ENCODE results near the gene RNF130.

RNF130 gene, protein sequence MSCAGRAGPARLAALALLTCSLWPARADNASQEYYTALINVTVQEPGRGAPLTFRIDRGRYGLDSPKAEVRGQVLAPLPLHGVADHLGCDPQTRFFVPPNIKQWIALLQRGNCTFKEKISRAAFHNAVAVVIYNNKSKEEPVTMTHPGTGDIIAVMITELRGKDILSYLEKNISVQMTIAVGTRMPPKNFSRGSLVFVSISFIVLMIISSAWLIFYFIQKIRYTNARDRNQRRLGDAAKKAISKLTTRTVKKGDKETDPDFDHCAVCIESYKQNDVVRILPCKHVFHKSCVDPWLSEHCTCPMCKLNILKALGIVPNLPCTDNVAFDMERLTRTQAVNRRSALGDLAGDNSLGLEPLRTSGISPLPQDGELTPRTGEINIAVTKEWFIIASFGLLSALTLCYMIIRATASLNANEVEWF

DNA sequence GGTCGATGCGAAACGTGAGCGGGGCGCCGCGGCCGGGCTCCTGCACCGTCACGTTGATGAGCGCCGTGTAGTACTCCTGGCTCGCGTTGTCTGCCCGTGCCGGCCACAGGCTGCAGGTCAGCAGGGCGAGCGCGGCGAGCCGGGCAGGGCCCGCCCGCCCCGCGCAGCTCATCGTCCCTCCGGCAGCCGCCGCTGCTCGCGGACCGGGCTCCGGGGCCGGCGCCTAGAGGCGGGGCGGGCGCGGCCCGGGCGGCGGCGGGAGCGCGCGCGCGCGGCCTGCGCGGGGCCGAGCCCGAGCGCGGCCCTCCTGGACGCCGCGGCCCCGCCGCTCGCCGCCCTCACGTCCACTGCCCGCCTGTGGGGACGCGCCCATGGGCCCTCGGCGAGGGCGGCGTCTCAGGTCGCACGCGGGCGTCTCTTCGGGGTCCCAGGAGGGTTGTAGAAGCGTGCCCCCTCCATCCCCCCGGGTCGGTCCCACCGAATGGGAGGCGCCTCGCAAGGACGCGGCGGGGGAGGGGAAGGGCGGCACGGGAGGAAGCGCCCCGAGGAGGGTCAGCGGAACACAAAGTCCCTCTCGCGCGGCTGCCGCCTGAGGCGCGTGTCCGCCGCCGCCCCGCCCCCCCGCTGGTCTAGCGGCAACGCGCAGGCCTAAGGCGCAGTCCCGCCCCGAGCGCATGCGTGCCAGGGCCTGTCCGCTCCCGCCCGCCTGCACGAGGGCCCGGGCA is at the start of gene RNF130:
TSS of gene RNF130 (minus strand) at position 229 of the 725 bp plus-strand sequence. CDS start at position 172, 57 bp downstream.
- peak; percentile 96 for DNase-seq

DNA sequence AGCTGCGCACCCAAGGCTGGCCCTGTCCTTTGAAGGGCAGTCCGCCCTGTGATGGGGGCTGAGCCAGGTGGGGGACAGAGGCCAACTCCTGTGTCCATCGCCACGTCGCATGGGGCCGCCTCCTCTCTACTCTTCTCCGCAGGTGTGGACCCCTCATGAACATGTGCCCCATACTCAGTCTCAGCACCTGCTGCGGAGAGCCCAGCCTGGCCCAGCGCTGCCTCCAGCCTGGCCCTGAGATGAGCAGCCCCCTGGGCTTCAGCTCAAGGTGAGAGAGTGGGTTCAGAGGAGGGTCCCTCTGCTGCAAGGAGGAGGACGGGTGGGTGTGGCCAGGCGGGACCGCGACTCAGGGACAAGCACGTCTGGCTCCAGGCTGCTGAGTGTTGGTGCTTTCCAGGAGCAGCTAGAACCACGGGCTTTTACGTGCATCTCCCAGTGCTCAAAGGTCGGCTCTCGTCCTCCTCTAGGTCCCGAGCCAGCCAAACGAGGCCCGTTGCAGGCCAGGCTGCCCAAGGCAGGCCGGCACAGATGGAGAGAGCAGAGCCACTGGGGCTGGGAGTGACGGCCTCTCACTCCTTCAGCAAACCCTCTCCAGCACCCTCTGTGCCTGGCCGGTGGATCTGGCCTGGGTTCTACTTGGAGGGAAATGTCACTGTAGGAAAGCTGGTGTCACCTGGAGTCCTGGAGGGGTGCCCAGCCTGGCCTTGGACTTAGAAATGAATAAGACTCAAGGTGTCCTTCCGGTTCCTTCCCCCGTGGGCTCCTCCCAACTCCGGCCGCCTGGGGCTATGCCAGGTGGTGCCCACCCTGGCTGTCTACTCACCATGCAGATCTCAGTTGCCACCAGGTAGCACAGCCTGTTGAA is 48.9 kb upstream of the RNF130 start:
- DNase-seq, result peak; percentile 19

DNA sequence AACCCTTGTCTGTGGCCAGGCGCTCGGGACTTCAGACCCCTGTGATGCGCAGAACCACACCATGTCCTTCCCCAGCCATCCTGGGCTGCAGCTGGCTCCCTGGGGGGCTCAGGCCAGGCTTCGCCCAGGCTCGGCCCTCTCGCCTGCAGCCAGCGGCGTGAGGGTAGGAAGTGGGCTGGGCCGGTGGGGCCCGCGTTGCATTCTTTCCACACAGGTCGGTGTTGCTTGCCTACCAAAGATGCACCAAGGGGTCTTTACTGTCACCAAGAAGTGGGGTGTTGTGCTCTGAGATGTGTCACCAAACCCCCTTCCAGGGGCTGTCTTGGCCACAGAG is 48.3 kb upstream of the RNF130 start:
- DNase-seq, result no peak

DNA sequence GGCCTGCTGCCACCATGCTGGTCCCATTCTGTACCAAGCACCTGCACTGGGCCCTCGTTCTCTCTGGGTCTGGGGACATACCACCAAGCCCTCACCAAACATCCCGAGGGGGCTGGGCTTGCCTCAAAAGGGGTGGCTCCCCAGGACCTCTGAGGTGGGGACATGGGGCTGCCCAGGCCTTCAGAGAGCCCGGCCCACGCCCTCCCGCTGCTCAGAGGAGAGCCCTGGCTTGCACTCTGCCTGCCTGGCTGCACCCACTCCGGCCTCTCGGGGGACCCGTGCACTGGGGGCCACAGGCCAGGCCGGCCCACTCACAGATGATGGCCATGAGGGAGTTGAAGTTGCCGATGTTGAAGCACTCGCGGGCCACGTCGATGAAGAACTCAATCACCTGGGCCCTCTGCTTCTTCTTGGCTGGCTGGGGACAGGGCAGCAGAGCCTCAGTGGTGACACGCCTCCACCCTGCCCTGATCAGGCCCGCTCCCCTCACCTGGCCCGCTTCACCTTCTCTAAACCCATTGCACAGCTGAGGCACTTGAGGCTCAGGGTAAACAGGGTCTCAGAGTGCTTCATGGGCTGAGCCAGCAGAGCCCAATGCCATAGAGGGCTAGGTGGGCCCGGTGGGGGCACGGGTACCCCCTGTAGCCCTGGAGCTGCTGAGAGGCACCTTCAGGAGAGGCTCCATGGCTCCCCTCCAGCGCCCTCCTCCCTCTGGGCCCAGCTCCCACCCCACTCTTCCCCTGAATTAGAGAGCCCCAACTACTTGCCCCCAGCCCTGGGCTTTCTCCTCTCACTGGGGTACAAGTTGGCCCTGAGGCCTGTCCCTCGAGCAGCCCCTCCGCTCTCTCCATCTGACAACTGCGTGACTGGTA is 47.7 kb upstream of the RNF130 start:
- DNase-seq, result no peak

DNA sequence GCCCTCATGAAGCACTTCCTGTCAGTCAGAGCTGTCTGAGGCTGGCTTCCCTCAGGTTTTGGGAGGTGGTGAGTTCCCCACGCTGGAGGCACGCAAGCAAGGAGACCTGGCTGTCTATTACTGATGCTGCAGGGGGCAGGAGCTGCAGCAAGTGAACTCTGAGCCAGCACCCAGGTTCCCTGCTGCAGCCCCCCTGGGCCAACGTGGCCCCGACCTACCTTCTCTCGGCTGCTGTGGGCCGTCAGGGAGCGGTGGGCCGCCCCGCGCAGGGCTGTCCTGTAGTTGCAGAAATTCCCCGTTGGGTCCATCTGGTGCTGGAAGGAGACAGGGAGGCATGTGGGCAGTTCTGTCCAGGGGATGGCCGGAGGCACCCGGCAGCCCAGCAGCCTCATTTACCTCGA is 46.8 kb upstream of the RNF130 start:
- DNase-seq, result no peak

DNA sequence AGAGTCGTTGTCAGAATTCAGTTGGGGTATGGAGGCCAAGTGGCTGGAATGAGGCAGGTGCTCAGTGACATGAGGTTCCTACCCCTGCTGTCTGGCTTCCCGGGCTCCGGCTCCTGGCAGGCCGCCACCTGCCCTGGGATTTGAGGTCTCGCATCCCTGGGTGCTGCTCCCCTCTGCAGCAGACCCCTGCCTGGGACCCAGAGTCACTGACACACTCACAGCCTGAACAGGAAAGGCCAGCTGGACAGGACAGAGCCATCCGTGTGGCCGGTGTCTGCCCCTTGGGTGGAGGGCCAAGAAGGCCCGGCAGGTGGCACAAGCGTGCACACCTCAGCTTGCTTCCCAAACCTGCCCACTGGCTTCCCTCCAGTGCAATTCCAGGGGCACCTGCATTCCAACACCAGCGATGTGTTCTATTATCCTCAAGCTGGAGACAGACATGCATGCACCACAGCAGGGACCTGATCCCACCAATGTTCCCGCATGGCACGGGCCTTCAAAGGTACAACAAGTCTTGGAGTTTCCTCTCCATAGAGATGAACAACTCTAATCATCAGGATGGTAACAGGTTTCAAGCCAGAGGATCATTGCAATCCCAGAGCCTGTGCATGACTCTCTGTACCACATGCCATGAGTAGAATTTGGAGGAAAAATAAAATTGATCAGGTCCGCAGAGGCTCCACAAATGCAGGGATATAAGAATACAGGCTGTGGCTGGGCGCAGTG is 45.6 kb upstream of the RNF130 start:
- peak; percentile 34 for DNase-seq

DNA sequence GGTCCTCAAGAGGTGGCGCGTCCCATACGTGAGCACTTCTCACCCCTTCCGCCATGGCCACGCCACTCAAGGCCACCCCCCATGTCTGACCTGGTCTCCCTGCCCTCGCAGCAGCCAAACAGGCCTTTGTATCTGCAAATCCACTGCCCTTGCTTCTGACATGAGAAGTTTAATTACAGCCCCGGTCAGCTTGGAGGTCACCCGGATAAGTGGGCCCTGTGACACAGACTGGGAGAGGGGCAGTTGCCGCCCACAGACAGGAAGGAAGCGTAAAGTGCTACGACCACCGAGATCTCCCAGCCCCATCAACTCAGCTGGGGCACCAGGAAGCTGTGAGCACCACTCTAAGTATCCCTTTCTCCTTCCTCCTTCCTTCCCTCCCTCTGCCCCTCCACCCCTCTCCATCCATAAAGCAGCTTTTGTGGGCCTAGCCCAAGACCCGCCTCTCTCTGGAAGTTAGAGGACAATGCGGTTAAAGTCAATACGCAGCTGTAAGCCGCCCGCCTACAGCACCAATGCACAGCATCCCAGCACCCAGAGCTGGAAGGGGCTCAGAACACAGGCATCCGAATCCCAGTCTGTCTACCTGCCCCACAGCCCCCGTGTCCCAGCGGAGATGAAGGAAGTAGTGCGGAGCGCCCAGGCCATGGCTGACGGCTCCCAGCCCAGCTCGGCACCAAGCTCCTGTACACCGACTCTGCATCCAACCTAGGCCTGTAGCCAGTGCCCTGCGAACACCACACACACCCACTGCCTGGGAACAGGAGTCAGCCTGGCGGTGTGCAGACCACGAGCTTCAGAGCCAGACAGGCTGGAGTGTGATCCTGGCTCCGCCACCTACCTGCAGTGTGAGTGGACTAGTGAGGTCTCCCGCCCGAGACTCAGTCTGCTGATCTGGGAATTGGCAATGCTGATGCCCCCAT is 44.8 kb upstream of the RNF130 start:
- no peak for DNase-seq

DNA sequence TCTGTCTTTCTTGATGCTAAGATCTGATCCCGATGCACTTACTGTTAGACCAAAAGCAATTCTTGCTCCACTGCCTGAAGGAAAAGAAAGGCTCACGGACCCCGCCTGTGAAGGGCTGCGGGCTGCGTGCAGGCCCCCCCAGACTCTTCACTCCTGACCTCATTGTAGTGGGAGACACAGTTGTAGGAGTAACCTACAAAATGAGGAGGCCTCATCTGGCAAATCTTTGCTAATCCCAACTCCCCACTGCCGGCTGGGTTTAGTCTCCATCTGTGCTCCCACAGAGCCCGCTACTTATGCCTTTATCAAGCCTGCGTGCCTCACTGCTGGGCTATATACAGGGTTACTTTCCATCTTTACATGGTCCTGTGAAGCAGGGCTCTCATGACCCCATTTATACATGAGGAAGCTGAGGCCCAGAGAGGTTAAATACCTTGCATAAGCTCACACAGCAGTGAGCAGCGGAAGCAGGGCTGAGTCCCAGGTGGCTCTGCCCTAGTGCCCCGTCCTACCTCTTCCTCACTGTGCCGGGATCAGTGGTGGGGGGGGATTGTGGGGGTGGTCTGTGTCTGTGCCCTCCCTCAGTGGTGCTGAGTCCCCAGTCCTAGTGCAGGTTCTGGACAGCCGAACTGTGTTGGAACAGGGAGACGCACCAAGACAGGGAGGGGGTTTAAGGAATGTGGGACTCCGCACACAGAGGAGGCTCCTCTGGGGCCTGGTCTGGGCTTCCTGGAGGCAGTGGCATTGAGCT is 43.9 kb upstream of the RNF130 start:
- no peak for DNase-seq

DNA sequence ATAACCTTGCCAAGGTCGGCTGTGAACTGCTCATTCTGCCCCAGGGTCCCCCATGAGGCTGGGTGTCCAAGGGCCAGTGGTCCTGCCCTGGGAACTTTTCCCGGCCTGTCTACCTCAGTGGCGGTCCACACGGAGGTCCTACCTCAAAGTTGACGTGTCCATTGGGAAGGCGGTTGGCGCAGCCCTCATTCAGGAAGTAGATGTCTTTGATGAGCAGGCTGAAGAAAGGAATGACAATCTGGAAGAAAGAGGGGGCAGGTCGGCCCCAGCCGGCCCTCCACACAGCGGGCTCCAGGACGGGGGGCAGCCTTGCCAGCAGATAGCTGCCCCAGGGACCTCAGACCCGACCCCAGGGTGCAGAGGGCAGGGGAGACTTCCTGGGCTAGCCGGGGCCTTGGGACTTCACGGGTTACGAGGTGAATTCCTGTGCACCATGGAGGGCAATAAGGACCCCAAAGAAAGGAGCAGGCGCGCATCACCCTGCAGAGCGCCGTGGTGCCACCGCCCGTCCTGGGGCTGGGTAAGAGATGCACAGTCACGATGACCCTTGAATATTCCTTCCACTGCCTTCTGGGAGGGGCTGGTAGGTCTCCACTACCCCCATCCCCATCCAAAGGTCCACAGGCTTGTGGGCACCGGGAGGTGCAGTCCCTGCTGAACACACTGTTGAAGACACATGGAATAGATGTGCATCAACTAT is 42.9 kb upstream of the RNF130 start:
- no peak for DNase-seq

DNA sequence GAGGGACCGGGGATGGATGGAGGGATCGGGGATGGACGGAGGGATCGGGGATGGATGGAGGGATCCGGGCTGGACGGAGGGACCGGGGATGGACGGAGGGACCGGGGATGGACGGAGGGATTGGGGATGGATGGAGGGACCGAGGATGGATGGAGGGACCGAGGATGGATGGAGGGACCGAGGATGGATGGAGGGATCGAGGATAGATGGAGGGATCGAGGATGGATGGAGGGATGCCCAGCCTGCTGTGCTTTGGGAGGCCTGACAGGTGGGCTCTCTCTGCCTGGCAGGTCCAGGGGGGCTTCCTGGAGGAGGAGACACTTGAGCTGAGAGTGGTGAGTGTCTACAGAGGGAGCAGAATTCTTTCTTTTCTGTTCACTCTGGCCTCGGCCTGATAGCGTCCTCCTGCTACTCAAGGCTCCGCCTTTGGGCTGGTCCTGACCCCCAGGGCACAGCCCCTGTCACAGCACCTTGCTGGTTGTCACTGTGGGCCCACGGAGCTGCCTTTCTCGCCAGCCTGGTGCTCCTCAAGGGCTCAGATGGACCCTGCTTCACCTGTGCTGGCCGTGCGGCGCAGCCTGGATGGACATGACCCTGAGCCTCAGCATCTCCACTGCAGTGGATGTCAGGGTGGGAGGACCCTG is 42.2 kb upstream of the RNF130 start:
- no peak for DNase-seq

DNA sequence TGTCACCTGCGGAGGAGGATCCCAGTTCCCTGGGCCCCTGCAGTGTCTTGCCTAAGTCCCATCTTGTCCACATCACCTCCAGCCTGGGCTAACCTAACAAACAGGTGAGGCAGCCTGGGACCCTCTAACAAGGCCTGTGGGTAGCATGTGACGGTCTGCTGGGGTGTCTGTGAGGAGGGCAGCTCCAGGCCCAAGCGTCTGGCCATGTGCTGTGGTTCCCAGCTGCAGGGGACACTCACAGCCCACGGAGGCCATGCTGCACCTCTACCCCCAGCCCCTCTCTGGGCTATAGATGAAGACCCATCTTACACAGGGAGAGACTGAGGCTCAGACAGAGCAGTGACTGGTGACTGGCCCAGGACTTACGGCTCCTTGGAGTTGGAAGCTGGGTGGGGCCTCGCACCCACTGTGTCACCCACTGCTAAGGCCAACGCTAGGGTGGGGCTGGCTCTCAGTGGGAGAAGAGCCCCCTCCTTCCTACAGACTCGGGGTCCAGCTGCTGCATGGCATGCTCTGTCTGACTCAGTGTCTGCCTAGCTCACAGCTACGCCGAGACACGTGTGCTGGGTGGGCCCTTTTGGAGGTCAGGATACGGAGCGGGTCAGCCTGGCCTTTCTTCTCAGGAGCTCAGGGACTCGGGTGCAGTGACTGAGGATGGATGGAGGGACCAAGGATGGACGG is 40.8 kb upstream of the RNF130 start:
- no peak for DNase-seq

DNA sequence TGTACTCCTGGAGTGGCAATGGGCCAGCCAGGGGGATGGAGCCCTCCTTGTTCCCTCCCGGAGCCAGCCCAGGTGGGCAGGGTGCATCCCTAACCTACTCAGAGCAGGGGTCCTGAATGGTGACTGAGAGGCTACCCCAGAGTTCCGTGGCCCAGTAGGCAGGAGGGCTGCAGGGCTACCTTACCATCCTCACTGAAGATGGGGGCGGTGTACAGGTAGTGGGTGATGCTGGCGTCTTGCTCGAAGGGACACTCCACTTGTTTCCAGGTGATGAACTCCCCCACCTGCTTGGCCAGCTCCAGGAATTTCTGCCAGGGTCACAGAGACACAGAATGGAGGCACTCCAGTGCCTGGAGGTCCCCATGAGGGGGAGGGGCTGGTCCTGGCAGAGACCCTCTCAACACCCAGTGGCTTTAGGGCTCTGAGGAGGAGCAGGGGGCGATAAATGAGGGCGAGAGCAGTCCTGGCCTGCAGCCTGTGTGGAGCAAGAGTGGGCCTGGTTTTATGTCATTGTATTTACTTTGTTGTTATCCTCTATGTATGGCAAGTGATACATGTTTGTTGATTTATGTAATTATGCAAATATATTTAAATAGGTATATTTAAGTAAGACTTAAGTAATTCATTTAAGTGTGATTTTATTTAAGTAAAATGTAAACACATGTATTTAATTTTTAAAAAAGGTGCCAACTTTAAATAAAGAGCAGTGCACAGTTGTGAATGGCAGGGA is 39.9 kb upstream of the RNF130 start:
- DNase-seq, result no peak

DNA sequence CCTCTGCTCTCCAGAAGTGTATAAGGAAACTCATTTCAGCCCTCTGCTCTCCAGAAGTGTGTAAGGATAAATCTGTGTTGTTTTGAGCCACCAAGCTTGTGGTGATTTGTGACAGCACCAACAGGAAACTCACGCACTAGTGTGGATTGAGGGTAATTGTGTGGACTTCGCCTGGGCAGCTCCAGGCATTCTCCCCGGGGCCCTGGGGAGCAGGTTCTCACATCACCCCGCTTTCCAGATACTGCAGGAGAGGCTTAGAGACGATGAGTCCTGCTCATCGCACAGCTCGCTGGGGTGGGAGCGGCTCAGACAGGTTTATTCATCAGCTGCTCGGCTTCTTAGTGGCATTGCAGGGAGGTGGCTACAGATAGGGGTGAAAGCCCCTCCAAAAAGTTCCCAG is 38.4 kb upstream of the RNF130 start:
- DNase-seq, result no peak

DNA sequence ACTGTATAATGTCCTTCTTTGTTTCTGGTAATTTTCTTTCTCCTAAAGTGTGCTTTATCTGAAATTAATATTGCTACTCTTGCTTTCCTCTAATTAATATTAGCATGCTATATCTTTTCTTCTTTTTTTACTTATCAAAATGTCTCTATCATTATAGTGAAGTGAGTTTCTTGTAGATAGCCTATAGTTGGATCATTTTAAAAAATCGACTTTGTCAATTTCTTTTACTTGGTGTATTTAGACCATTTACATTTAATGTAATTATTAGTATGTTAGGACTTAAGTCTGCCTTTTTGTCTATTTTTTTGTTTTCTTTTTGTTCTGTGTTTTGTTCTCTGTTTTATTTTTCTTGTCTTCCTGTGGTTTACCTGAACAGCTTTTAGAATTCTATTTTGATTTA is 35.4 kb upstream of the RNF130 start:
- no peak for DNase-seq

DNA sequence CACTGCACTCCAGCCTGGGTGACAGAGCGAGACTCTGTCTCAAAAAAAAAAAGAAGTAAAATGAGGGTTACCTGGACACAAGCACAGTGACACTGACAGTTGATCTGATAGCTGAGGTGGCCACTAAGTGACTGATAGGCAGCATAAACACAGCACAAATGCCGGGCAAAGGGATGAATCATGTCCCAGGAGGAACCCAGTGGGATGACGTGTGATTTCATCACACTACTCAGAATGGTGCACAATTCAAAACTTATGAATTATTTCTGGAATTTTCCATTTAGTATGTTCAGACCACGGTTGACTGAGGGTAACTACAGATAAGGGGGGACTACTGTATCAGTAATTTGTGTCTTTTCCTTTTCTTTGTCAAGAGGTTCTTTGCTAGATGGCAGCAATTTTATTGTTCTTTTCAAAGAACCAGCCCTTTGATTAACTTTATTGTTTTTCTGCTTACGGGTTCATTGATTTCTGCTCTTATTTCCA is 34.3 kb upstream of the RNF130 start:
- no peak for DNase-seq

DNA sequence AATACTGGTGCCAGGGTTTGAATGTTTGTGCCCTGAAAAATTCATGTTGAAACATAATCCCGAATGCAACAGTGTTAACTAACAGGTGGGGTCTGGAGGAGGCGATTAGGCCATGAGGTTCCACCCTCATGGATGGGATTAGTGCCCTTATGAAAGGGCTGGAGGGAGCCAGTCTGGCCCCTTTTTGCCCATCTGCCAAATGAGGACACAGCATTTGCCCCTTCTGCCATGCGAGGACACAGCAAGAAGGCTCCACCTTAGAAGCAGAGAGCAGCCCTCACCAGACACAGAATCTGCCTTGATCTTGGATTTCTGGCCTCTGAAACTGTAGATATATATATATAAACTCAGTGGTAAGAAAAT is 32.6 kb upstream of the RNF130 start:
- DNase-seq, result no peak

DNA sequence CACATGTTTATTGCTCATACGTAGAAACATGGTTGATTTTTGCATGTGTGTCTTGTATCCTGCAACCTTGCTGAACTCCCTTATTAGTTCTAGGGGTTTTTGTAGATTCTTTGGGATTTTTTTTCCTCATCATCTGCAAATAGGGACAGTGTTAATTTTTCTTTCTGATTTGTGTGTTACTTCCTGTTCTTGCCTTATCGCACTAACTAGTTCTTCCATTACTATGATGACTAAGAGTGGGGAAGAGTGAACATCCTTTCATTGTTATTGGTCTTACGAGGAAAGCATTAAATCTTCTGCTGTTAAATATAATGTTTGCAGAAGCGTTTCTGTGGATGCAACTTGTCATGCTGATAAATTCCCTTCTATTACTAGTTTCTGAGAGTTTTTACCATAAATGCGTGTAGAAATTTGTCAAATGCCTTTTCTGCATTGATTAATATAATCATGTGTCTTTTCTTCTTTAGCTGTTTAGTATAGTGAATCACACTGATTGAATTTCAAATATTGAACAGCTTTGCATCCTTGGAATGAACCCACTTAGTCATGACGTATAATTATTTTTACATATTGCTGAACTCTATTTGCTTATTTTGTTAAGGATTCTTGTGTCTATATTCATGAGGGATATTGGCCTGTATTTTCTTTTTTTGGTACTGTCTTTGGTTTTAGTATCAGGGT is 32.1 kb upstream of the RNF130 start:
- DNase-seq, result no peak
